EH (cell line): ENCODE data around the gene HCAR3.
A peak's percentile ranks its signal among the peaks of the same experiment; 100 is the strongest.
"Not testable (repeated sequence)": the region's sequence is repeated elsewhere in the genome, so short reads cannot be mapped to it uniquely, and the experiment has no call there.

Experiments
- DNase-seq: peaks from one replicate; pipeline ENCODE4 v3.0.0-alpha.2; 2015; ENCODE audit warnings: low read depth

Gene HCAR3

DNA sequence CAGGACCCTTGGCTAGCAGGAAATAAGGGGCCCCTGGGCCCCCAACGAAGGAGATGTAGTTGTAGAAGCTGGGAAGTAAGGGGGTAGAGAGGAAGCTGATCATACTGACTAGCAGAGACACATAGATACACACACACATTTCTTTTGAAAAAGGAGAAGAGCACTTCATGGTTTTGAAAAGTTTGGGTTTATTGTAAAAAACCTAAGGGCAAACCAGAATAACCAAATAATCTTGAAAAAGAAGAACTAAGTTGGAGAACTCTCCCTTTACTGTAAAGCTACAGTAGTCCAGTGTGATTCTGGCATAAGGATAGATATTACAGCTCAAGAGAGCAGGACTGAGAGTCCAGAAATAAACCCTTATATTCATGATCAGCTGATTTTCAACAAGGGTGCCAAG, 5.8 kb upstream of the HCAR3 start:
- DNase-seq, result no peak

DNA sequence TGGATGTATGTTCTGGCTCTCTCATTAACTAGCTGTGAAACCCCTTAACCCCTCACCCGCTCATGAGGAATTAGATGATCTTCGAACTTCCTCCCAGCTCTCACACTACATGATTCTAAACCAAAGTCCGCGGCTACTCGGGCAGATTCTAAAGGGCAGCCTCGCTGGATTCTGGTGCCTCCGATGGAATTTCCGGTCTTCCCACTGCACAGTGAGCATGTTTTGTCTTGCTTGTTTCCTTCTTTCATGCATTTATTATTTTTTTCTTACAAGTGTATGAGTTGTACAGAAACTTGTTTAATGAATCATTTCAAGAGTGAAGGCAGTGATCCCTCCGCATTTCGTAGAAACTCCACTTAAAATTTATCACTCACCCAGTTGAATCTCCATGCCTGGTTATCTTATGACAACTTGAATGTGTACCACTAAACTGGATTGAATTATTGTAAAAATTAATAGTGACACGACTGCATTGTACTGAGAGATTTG, 4.5 kb upstream of the HCAR3 start:
- no peak for DNase-seq

GRCh38 chr12:122715211-122715610, 1.4 kb downstream of the HCAR3 start:
- DNase-seq, result peak; percentile 32

DNA sequence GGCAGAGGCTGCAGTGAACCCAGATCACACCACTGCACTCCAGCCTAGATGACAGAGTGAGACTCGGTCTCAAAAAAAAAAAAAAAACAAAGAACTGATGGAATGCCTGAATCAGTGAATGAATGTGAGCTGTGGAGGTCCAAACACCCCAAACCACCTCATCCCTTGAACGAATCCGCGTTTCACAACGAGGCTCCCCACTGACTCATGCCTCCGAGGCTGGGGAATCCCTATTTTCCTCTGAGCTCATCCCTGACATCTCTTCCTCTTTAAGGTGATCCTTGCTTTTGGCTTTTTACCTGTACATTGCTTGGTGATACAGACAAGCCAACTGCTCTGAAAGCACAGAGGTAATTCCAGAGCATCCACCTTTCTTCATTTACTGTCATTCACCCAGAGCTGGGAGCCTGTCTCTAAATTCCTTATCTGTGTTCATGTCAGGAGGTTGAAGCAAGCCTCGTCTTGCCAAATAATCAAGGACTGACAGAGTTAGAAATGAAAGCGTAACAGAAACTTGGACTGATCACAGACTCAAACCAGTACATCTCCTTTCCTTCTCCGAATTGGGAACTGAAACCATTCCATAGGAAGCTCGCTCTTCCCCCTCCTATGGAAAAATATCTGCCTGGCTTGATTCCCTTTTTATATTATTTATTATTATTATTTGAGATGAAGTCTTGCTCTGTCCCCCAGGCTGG, 3.0 kb downstream of the HCAR3 start:
- not testable (repeated sequence) for DNase-seq

GRCh38 chr12:122711266-122711665, 5.3 kb downstream of the HCAR3 start:
- not testable (repeated sequence) for DNase-seq

GRCh38 chr12:122710341-122710740, 6.3 kb downstream of the HCAR3 start:
- DNase-seq, result not testable (repeated sequence)

DNA sequence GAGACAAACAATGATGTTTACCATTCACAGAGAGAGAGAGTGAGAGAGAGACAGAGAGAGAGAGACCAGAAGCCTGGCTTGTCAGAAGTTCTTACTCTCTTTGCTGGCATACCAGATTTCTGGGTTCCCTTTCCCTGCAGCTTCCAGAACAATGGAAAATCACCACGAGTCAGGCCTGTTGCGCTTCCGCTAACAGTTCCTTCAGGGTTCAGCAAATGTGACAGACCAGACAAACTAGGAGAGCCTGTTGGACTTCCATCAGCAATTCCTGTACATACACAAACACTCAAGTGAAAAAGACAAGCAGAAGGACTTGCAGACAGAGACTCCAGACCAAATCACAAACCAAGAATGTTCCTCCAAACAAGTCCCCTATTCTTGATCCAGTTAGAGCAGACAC, 7.3 kb downstream of the HCAR3 start:
- DNase-seq, result not testable (repeated sequence)

DNA sequence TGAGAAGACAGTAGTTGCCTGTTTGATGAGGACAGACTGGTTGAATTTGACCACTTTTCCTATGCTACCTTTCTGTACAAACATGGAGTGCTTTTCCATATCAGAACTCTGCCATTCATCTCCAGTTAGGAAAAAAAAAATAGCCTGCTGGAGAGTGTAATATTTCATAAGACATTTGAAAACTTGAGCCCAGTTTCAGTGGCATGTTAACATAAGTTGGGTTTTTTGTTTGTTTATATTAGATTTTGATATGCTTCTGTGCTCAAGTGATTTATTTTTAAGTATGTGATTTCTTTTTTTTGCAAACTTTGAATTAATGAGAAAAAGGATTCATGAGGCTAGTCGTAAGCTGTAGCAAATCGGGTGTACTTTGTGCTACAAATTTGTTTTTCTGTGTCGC, 12.8 kb downstream of the HCAR3 start:
- not testable (repeated sequence) for DNase-seq

DNA sequence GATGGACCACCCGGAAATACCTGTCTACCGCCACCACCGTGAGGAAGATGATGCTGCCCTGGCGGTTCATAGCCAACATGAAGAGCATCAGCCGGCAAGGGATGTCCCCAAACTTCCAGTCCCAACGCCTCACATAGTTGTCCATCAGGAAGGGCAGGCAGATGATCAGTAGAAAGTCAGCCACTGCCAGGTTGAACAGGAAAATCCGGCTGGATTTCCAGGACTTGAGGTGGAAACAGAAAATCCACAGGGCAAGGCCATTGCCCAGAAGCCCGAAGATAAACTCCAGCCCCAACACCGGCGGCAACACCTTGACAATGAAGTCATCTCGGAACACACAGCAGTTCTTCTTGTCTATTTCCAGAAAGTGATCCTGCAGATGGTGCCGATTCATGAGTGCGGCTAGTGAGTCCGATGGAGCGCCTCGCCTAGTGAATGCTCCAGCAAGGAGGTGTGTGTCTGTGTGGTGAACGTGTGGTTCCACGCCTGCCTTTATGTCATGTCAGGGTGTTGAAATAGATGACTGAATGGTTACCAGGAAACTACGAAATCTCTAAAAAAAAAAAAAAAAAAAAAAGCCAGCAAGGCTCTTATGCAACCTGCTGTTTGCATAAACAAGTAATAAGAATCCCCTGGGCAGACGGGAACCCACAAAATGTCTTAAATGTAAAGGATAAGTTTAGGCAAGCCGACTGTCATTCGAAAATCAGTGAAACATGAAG, 13.6 kb downstream of the HCAR3 start, which contains the start of gene HCAR2:
Gene HCAR2, minus strand, starts transcription at position 468 of the 722 bp plus-strand sequence. Its CDS starts 74 bp downstream, at position 394.
- not testable (repeated sequence) for DNase-seq

DNA sequence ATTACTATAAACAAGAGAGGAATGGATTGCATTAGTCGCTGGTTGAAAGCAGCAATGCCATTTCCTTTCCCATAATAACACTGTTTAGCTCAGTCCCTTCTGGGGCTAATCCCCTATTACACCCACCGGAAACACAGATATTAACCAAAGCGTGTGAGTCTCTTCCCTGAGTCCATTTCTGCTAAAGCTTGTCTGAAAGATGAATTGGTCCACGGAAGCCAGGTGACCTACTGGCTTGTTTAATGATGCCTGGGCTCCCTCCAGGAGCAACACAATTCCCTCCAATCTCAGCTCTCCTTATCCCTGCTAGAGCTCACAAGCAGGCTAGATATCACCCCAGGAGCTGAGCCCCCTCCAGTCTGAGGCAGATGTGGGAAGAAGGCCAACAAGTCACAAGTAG, 15.1 kb downstream of the HCAR3 start:
- DNase-seq, result peak; percentile 23

- DNase-seq, result not testable (repeated sequence)
Observed at GRCh38 chr12:122700038-122700710, 16.4 kb downstream of the HCAR3 start.

- not testable (repeated sequence) for DNase-seq
Observed at GRCh38 chr12:122696922-122697321, 19.7 kb downstream of the HCAR3 start.

- no peak for DNase-seq
Observed at GRCh38 chr12:122691566-122691965, 25.0 kb downstream of the HCAR3 start.

DNA sequence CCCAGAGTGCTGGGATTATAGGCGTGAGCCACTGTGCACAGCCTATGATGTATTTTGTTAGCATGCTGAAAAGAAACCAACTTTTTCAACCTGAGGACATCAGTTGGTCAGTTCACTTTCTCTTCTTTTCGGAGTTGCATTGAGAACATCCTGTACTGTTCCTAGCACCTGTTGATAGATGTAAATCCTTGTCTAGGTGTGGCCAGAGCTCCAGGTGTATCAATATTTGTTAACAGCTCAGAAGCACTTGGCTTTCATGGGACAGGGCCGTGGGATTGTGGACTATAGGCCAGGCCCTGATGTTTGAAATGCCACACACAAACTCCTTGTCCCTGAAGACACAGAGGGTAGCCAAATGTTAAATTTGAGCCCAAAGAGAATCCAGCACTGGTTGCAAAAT, 28.3 kb downstream of the HCAR3 start:
- DNase-seq, result no peak

GRCh38 chr12:122687086-122687485, 29.5 kb downstream of the HCAR3 start:
- DNase-seq, result peak; percentile 13

DNA sequence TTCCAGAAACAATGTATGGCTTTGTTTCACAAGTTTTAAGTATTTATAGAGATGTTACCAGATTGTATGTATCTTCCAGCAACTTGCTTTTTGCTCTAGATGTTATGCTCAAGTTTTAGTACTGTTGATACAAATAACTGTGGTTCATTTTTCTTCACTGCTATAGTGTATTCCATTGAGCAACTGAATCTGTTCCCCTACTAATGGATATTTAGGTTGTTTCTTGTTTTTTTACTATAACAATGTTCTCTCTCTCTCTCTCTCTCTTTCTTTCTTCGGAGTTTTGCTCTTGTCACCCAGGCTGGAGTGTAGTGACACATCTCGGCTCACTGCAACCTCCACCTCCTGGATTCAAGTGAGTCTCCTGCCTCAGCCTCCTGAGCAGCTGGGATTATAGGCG, 30.1 kb downstream of the HCAR3 start:
- DNase-seq, result no peak

DNA sequence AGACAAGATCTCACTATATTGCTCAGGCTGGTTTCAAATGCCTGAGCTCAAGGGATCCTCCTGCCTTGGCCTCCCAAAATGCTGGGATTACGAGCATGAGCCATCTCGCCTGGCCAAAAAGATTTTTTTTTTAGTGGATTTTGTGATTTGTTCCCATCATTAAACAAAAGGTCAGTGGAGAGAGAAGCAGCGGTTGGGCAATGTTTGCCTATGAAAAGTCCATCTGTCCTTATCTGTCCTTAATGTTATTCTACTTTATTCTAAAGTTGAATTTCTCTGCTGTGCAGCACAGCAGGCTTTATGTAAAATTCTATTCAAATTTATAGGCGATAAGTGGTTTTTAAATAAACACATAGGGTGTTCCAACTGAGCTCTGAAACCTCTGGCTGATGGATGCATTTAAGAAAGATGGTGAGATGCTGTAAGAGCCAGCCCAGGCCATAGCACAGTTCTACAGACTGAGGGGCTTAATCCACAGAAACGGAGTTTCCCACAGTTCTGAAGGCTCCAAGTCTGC, 32.3 kb downstream of the HCAR3 start:
- no peak for DNase-seq

DNA sequence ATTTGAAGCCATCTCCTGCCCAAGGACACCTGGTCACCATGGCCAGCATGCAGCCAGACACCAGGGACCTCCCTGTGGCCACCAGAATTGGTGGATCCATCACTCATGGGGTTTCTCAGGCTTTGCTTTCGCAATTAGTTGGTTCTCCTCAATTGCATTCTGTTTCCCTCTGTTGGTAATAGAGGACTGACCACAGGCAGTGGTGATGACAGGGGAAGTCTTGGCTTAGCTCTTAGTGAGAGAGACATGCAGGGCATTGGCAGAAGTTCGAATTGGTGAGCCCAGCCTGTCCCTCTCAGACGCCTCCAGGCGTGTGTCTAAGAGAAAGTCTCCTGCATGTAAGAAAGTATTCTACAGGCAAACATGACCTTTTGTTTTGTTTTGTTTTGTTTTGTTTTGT, 34.8 kb downstream of the HCAR3 start:
- peak; percentile 66 for DNase-seq

GRCh38 chr12:122680989-122681388, 35.6 kb downstream of the HCAR3 start:
- not testable (repeated sequence) for DNase-seq

- not testable (repeated sequence) for DNase-seq
Observed at GRCh38 chr12:122676781-122677180, 39.8 kb downstream of the HCAR3 start.

- DNase-seq, result not testable (repeated sequence)
Observed at GRCh38 chr12:122676015-122676414, 40.6 kb downstream of the HCAR3 start.

DNA sequence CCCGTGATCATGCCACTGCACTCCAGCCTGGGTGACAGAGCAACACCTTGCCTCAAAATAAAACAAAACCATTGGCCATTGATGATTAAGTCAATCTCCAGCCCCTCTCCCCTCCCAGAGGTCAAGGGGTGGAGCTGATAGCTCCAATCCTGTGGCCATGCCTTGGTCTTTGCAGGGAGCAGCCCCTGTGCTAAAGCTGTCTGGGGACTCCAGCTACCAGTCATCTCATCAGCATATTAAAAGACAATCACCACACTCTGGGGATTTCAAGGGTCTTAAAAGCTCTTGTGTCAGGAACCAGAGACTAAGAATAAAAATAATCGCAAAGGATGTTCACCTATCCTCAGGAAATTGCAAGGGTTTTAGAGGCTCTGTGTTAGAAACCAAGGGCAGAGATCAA, 44.1 kb downstream of the HCAR3 start:
- DNase-seq, result no peak
